Renal cortical epithelial cell (primary cell): ENCODE data around the gene CDK6. TPM values are rescaled to one million over a fixed set of nuclear protein-coding genes. Genes with fewer than 3 reads are reported as not detected.

Experiments used
- DNase-seq: peaks from one replicate; pipeline ENCODE4 v3.0.0-alpha.2; 2011; ENCODE audit warnings: low read depth
- total RNA-seq: library from RNA; depleted of rRNA; stranded (reverse); fragments of >200 nt; gene quantifications from 2 replicates; pipeline ENCODE4 v1.2.3, GENCODE V29; 2014

CDK6 gene
- total RNA-seq, 1 donor from 2014 or later, result 138 TPM

DNA sequence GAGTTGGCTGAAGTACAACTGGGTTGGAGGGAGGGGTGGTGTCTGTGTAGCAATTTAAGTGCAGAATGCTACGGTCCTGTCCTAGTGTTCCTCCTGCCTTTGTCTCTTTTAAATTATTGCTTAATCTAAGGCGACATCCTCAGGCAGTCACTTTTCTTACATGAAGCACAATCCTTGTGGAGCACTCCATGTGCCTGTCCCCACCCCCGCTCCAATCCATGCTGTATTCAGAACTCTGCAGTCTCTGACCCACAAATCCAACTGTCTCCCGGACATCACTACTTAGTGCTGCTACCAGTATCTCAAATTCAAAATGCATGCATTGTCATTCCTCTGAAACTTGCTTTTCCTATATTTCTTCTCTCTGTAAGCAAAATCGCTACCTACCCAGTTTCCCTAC, 154.7 kb downstream of the CDK6 start:
- DNase-seq, result no peak

DNA sequence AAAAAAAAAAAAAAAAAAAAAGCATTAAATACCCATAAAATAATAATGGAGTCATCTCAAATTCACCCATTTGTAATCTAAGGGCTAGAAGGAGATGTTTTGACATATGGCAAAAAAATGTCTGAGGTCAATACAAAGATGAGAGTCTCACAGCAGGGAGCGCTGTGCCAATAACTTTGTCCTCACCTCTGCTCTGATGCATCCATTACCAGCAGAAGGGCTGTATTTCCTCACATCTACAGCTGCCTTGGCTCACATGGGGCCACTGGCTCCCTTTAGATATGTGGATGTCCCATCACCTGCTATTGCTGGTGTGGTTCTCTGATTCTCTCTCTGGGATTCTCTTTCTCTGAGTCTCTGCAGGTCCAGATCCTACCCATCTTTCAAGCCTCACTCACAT, 155.9 kb downstream of the CDK6 start:
- DNase-seq, result no peak

DNA sequence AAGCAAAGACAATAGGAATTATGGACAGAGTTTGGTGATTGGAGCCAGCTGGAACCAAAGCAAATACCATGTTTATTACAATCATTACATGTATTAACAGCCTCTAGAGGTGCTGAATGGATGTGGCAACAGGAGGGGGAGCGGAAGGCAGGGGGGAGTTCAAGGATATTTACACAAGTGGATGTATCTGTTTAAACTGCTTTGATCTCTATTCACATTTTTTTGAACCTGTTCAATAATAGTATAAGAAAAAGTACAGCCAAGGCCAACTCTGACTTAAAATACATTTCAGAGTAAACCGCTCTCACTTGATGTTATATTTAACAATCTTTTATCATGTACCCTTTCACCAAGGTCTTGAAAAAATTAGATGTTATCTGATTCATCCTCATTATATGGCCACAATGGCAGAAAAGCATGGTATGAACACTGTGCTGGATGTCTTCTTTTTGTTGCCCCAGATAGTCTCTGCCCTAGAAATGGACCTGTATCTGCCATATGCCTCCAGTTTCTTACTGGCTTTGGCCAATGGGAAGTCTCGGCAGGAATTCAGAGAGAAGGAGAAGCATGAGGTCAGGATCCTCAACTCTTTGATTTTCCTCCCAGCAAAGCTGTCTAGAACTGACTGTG, 158.0 kb downstream of the CDK6 start:
- no peak for DNase-seq

DNA sequence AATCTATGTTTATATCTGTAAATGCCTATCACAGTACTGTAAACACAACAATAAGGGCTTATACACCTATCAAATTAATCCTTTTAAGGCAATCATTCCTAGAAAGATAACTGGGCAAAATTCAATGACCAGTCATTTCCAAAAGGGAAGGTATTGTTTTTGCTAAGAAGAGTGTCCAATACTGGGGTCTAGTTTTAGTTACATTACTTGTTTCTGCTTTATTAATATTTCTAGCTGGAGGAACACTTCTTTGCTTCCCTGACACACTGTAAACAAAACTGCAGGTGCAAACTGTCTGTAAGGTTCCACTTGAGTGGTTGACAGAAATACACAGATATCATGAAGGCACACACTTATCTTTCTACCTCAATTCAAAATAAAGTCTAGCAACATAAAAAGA, 162.0 kb downstream of the CDK6 start:
- no peak for DNase-seq

DNA sequence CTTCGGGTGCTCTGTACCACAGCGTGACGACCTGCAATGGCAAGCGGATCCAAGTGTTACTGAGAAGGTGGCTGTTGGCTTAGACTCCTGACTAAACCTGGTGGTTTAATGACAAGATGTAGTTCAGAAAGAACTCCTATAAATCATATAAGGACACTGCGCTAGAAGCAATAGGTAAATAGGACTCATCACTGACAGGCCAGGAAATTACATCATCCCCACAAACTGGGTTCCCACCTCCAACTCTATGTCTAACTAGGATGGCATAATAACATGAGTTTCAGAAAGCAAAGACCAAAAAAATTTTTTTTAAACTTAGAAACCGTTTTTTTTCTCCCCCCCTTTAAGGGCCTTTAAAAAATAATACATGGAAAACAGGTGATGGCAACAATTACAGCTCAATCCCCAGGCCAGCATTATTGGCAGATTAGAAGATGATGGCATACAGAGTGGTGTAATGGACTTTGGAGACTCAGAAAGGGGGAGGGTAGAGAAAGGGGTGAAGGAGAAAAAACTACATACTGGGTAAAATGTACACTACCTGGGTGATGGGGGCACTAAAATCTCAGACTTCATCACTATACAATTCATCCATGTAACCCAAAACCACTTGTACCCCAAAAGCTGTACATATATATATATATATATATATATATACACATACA, 164.7 kb downstream of the CDK6 start:
- no peak for DNase-seq

DNA sequence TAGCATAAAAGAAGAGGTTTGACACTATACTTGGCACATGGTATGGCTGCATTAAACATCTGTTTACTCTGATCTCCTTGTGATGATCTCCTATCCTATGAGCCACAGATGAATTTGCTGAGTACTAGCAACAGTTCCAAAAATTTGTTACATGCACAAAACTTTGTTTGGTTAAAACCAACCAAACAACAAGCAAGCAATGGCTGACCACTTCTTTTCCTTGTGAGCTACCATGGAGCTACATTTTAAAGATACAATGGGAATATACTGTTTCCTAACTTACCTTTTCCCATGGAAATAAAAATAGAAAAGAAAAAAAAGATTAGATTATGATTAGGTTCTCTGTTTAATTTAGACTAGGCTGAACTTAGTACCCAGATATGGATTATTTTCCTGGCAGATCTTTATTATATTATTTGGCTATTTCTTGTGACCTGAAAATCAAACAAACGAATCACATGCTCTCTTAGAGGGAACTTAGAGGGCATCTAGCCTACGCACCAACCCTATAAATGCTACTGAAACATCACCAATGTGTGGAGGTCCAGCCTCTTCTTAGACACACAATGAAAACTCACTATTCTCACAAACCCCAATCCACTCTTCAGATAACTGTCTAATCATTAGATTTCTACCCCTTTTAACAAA, 166.0 kb downstream of the CDK6 start:
- no peak for DNase-seq

DNA sequence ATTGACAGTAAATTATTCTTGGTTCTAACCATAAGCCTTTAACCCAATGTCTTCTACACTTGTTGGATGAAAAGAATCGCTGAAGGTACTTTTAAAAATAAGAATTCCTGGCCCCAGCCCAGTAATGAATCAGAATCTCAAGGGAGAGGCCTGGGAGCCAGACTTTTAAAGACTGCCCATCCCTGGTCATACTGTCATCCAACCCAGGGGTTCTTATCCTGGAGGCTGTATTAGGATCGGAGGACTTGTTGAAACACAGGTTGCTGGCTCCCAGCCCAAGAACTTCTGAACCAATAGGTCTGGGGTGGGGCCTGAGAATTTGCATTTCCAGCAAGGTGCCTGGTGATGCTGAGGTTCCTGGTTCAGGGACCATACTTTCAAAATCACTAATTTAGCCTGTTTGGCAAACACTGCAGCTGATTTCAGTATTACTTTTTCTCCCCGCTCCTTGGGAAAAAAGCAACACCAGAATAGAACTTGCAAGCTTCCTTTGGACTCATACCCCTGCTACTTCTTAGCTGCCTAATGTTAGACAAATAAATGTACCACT, 166.7 kb downstream of the CDK6 start:
- no peak for DNase-seq

DNA sequence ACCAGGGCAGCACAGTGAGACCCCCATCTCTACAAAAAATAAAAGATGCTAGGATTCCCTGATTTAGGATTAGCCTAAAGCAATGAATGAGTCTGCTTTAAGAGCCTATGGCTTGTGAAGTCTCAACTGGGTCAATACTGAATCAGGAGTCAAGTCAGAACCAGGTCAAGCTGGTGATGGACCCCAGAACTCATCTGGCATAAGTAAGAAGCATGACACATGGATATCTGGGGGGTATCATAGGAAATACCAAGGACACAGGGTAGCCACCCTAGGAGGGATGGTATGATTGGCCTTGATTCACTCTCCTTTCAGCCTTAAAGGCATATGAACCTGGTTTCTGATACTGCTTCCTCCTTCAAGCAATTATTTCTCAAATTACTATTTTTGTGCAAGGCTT, 167.8 kb downstream of the CDK6 start:
- DNase-seq, result no peak

DNA sequence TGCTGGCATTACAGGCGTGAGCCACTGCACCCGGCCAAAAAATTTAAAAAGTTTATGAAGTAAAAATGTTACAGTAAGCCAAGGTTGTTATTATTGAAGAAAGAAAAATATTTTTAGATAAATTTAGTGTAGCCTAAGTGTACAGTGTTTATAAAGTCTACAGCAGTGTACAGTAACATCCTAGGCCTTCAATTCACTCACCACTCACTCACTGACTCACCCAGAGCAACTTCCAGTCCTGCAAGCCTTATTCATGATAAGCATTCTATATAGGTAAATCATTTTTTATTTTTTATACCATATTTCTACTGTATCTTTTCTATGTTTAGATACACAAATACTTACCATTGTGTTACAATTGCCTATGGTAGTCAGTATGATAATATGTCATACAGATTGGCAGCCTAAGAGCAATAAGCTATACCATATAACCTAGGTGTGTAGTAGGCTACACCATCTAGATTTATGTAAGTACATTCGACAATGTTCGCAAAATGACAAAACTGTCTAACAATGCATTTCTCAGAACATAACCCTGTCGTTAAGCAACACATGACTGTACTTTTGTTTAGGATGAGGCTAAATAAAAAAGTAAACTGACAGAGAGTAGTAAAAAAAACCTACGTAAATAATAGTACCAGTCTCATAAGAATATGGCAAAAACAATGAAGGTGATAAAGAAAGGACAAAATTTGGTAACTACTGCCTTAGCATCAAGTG, 168.4 kb downstream of the CDK6 start:
- no peak for DNase-seq

DNA sequence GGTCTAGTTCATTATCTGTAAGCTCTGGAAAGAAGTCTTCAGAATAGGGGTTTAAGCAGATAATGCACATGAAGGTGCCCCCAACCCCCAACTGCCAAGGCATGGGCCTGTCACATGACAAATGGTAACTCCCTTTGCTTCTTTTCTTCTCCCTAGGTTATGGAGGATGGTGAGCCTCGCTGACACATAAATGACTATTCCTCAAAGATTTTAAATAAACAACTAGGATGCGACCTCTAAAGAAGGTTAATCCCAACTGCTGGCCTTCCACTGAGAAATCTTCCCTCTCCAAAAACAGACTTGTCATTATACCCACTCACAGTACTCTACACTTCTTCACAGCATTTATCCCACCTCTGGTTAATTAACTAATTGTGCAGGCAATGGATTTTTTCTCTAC, 170.4 kb downstream of the CDK6 start:
- DNase-seq, result no peak

DNA sequence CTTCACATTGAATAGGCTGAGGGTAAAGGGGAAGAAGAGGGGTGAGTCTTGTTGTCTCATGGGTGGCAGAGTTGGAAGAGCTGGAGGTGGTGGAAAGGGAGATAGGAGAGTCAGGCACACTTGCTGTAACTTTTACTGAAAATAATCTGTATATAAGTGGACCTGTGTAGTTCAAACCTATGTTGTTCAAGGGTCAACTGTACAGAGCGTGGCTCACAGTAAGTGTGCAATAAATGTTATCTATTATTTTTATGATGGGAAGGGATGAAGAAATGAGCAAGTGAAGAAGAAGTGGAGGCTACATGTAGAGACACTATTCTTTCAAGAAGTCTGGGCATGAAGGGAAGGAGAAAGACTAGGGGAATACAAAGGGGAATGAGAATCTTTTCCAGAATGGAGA, 174.7 kb downstream of the CDK6 start:
- DNase-seq, result no peak

DNA sequence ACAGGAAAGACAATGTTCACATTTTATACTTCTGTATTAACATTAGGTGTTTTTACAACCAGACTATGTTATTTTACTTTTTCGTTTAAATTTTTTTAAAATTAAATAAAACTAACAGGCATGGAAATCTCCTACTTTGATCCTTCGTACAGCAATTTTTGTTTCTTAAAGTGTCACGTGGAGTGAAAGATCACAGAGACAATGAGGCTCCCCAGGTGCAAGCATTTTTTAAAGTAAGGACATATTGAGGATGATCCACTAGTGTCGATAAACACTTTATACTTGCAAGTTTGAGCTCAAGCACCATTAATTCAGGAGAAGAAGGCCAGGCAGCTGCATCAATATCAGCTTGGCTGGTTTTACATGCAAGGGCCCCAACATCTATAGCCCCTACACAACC, 177.7 kb downstream of the CDK6 start:
- no peak for DNase-seq

DNA sequence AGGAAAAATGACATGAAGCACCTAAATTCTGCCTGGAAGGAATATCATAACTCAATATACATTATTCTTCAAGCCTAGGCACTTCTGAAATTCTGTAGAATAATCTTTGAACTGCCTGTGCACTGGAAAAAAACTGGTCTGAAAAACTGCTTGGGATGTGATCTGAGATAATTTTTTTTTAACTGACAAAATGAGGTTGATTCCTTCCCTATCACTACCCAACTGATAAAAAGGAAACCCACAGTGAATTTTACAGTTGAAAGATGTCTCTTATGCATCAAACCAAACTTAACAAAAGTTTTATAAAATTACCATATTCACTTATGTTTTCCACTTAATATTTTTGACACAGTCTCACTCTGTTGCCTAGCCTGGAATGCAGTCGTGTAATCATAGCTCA, 179.0 kb downstream of the CDK6 start:
- DNase-seq, result no peak

DNA sequence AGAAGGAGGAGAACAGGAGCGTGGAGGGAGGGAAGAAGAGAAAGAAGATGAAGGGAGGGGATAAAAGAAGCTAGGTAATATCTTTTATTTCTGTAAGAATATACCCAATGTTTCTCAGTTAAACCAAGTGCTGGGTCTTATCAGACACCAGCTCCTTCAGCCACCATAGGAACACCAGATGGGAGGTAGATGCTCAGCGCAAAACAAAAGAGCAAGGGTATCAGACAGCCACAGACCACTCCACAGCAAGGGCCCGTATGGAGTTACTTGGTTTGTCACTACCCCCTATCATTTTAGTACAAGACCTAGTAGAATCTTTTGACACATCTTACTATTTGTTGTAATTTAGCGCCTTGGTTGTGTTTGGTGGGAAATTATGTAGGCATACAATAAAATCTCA, 180.3 kb downstream of the CDK6 start:
- no peak for DNase-seq

DNA sequence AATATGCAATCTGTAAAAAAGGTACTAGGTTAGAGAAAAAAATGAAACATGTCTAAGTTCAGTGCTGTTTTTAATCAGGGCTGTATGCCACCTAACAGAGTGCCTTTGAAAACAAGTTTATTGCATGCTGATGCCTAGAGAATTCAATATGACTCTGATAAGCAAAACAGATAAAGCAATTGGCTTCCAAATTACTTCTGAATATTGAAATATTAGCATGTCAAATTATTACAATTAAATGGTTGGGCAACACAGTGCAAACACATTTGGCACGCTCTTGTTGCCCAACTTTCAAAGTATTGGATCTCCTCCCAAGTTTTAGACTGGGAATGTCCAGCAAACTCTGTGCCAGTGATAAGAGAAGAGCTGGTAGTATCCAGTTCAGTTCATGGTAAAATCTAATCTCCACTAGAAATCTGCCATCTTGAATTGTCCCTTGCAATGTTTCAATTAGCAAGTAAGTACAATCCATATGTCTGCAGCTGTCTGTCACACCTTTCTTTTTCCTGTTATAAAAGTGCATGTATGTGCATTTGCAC, 181.0 kb downstream of the CDK6 start:
- DNase-seq, result no peak

DNA sequence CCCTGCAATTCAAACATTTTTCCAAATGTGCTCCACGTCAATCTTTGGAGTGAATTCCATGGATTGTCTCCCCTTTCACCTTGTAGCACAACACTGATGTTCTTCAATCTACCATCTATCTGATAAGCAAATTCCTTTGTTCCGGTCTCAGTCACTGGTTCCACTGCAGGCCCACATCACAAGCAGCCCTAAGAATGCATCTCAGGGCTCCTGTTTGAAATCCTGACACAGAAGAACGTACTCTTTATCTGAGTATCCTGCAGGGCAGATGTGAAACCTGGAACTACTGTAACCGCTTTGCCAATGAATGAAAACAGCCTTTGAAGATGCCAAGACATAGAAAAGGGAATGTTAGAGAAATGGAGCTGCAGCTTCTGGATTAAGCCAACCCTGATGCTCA, 183.2 kb downstream of the CDK6 start:
- no peak for DNase-seq

DNA sequence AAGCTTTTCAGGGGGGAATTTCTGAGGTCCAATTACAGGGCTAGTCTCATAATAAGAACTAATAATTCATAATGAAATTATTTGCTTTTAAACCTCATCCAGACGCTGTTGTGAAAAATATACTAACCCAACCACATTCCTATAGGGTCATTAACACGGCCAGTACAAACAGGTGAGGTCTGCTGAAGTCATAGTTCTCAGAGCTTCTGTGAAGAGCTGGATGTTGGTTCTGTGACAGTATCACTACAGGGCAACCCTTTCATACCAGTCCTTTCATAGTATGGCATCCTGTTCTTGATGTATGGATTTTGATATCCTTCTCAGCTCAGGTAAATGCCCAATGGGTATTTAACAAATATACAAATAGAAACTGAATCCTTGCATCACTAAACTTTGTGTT, 183.8 kb downstream of the CDK6 start:
- DNase-seq, result no peak

DNA sequence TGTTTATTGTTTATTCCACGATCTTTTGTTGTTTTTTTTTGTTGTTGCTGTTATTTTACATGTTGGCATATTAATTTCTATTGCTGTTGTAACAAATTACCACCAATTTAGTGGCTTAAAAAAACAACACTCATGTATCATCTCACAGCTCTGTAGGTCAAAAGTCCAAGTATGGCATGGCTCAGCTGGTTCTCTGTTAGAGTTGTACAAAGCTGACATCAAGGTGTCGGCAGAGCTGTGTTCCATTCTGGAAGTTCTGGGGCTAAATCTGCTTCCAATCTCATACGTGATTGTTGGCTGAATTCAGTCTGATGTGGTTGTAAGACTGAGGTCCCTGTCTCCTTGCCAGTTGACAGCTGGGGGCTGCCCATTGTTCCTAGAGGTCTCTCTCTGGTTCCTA, 186.0 kb downstream of the CDK6 start:
- no peak for DNase-seq

DNA sequence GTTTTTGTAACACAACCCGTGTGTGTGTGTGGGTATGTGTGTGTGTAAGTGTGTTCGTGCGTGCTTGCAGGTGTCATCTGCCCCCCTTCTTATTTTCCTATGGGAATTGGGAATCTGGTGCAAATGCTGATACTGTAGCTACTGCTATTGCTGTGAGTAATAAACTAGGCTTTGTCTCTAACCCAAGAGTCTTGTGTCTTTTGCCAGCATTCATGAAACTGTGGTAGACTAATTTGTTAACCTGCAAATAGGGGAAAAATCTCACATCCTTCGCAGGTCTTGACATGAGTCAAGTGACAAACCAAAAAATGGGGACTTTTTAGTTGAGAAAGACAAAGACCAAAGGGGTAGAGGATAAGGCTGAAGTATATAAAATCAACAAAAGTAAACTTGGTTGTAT, 188.3 kb downstream of the CDK6 start:
- no peak for DNase-seq

DNA sequence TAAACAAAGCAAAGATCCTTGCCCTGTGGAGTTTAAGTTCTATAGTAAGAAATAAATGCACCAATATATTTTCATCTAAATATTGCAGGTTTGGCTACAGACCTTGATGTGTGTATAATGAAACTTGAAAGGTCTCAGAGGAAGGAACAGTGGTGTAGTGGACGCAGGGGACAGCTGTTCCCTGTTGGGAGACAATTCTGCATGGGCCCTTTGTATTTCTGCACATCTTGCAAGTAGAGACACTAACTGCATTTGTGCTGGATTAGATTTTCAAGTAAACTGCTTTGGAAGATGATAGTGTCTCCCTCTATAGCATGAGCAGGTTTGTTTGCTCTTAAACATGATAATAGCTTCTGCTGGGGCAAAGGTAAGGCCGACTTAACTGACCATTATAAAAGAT, 188.7 kb downstream of the CDK6 start:
- no peak for DNase-seq

DNA sequence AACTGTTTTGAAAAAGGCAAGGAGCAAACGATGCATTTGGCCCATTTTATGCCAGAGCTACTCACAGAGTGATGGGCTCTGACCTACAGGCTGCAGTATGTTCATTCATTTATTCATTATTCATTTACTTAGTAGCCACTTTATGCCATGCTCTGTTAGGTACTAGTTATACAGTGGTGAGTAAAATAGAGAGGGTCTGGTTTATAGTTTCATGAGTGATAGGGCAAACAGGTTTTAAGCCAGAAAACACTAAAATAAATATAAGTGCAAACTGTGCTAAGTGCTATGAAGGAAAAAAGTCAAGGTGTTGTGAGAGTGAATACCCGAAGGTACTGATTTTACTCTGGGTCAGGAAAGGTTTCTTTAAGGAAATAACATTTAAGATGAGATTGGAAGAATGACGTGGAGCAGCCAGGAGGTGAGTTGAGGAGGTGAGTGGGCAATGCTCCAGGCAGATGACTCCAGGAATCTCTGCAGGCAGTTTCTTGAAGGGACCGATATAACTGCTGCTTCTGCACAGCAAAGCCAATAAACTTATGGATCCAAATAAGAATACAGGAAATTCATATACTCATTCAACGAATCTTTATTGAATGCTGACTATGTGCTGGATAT, 189.3 kb downstream of the CDK6 start:
- DNase-seq, result peak; percentile 82
